SKM-1 treated with dmso at 0.1 percent for 144 hours (cell line): Measurements from ENCODE around the gene MIS18A.

Source experiments
- DNase-seq: peaks from one replicate; lab custom pipeline; 2025; ENCODE audit not compliant: unreplicated experiment; lab: John Stamatoyannopoulos, UW

The MIS18A gene

GRCh38 chr21:32256873-32257620 is 21.8 kb downstream of the MIS18A start:
- no peak for DNase-seq

GRCh38 chr21:32256251-32256650 is 22.6 kb downstream of the MIS18A start:
- DNase-seq, result no peak

- DNase-seq, result no peak
Observed at GRCh38 chr21:32253215-32253641, 25.6 kb downstream of the MIS18A start.

GRCh38 chr21:32252136-32252535 is 26.7 kb downstream of the MIS18A start:
- no peak for DNase-seq

GRCh38 chr21:32249511-32250280 is 29.2 kb downstream of the MIS18A start:
- DNase-seq, result no peak

GRCh38 chr21:32248571-32249461 is 30.0 kb downstream of the MIS18A start:
- DNase-seq, result no peak

GRCh38 chr21:32246571-32247140 is 32.2 kb downstream of the MIS18A start:
- no peak for DNase-seq

- DNase-seq, result no peak
Observed at GRCh38 chr21:32245971-32246370, 32.9 kb downstream of the MIS18A start.

GRCh38 chr21:32240851-32241687 is 37.8 kb downstream of the MIS18A start:
- DNase-seq, result no peak

- no peak for DNase-seq
Observed at GRCh38 chr21:32239551-32239950, 39.3 kb downstream of the MIS18A start.

- DNase-seq, result no peak
Observed at GRCh38 chr21:32238063-32238462, 40.8 kb downstream of the MIS18A start.

- DNase-seq, result no peak
Observed at GRCh38 chr21:32237021-32237420, 41.8 kb downstream of the MIS18A start.

GRCh38 chr21:32233722-32234301 is 45.0 kb downstream of the MIS18A start:
- DNase-seq, result no peak

GRCh38 chr21:32233055-32233546 is 45.7 kb downstream of the MIS18A start:
- no peak for DNase-seq

GRCh38 chr21:32226444-32226843 is 52.4 kb downstream of the MIS18A start:
- no peak for DNase-seq
